ENCODE data around the gene EIF3B.

The EIF3B gene

DNA sequence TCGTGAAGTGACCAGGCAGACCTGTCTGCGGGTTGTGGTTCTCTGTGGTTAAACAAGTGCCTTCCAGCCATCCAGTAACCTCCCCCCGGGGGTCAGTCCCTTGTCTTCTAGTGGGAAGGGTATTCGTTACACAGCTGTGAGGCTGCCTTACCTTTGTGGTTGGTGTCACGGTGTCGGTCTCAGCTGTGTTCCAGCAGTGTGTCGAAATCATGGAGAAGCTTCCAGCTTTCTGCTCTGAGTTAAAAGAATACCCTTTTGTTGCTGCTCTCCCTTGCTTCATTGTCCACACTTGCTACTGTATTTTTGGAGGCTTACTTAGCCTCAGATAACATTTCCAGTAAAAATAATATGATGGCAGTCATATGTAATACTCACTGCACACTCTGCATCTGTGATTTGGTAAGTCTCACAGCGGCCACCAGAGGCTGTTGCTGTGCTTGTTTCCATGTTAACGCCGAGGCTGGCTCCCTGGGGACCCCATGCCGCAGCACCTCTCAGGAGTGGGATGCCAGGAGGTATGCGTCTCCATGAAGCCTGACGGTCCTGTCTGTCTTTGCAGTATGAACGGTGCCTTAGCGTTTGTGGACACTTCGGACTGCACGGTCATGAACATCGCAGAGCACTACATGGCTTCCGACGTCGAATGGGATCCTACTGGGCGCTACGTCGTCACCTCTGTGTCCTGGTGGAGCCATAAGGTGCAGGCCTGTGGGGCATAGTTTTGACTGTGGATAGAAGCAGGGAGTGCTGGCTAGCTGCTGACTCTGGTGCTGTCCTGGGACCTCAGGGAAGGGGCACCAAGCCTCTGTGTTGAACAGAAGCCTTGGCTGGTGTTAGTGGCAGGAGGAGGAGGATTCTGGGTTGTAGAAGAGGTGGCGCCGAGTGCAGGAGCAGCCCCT lies 20.5 kb downstream of the EIF3B start:
- TF ChIP-seq TAF1 (IDR thresholded peaks at IDR 0.05; ENCODE audit: borderline replicate concordance, insufficient read depth, low read length) (no peak), SIN3A (IDR thresholded peaks at IDR 0.05; ENCODE audit: borderline replicate concordance, insufficient read depth, low read length) (no peak), FOXP2 (optimal IDR thresholded peaks at IDR 0.05; ENCODE audit: borderline replicate concordance, extremely low read depth, extremely low read length, insufficient read depth) (no peak), POLR2AphosphoS5 (IDR thresholded peaks at IDR 0.05; ENCODE audit: low read depth, low read length) (no peak)
- TF ChIP-seq, protein P1, sequence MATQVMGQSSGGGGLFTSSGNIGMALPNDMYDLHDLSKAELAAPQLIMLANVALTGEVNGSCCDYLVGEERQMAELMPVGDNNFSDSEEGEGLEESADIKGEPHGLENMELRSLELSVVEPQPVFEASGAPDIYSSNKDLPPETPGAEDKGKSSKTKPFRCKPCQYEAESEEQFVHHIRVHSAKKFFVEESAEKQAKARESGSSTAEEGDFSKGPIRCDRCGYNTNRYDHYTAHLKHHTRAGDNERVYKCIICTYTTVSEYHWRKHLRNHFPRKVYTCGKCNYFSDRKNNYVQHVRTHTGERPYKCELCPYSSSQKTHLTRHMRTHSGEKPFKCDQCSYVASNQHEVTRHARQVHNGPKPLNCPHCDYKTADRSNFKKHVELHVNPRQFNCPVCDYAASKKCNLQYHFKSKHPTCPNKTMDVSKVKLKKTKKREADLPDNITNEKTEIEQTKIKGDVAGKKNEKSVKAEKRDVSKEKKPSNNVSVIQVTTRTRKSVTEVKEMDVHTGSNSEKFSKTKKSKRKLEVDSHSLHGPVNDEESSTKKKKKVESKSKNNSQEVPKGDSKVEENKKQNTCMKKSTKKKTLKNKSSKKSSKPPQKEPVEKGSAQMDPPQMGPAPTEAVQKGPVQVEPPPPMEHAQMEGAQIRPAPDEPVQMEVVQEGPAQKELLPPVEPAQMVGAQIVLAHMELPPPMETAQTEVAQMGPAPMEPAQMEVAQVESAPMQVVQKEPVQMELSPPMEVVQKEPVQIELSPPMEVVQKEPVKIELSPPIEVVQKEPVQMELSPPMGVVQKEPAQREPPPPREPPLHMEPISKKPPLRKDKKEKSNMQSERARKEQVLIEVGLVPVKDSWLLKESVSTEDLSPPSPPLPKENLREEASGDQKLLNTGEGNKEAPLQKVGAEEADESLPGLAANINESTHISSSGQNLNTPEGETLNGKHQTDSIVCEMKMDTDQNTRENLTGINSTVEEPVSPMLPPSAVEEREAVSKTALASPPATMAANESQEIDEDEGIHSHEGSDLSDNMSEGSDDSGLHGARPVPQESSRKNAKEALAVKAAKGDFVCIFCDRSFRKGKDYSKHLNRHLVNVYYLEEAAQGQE (IDR thresholded peaks at IDR 0.05; ENCODE audit: insufficient read depth in 1 of 2, low read depth in 2 of 2, low read length in 2 of 2), result no peak

DNA sequence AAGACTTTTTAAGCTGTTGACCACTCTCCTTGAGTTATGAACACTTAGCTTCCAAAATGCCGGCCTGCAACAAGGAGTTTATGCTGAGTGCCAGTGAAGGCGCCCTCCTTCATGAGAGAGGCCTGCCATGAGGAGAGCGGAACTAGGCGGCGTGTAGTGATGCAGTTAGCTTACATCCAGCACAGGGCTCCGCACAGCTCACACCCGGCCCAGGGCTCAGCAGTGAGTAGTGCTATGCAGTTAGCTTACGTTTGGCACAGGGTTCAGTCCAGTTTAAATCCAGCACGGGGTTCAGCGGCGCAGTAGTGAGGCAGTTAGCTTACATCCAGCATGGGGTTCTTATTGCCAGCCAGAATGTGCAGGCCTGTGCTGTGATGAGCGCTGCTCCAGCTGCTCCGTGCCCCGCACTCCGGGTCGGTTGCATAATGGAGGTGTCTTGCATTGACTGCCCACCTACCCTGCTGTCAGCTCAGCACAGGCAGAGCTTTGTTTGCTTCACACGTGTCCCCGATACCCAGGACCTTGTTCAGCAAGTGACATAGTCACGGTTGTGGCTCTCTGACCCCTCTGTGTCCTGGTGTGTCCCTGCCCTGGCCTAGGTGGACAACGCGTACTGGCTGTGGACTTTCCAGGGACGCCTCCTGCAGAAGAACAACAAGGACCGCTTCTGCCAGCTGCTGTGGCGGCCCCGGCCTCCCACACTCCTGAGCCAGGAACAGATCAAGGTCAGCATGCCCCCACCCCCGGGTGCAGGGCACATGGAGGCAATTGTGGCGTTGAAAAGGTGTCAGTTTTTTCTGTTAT lies 21.9 kb downstream of the EIF3B start:
- TF ChIP-seq POLR2AphosphoS5 (IDR thresholded peaks at IDR 0.05; ENCODE audit: low read depth, low read length) (no peak), TAF1 (IDR thresholded peaks at IDR 0.05; ENCODE audit: borderline replicate concordance, insufficient read depth, low read length) (no peak), SIN3A (IDR thresholded peaks at IDR 0.05; ENCODE audit: borderline replicate concordance, insufficient read depth, low read length) (no peak), FOXP2 (optimal IDR thresholded peaks at IDR 0.05; ENCODE audit: borderline replicate concordance, extremely low read depth, extremely low read length, insufficient read depth) (no peak)
- TF ChIP-seq, protein P1 (IDR thresholded peaks at IDR 0.05; ENCODE audit: insufficient read depth in 1 of 2, low read depth in 2 of 2, low read length in 2 of 2), result no peak

DNA sequence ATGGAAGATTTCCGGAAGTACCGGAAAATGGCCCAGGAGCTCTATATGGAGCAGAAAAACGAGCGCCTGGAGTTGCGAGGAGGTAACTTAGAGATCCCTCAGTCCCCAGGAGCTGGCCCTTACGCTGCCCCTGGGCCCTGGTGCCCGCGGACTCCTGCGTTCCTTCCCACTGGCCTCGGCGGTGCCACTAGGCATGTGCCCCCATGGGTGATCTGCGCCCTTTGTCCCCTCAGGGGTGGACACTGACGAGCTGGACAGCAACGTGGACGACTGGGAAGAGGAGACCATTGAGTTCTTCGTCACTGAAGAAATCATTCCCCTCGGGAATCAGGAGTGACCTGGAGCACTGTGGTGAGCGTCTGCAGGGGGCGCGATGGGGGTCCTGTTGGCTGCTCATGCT lies 24.5 kb downstream of the EIF3B start:
- TF ChIP-seq SIN3A (IDR thresholded peaks at IDR 0.05; ENCODE audit: borderline replicate concordance, insufficient read depth, low read length) (no peak), TAF1 (IDR thresholded peaks at IDR 0.05; ENCODE audit: borderline replicate concordance, insufficient read depth, low read length) (no peak), POLR2AphosphoS5 (IDR thresholded peaks at IDR 0.05; ENCODE audit: low read depth, low read length) (no peak), FOXP2 (optimal IDR thresholded peaks at IDR 0.05; ENCODE audit: borderline replicate concordance, extremely low read depth, extremely low read length, insufficient read depth) (no peak)
- TF ChIP-seq, protein P1 (IDR thresholded peaks at IDR 0.05; ENCODE audit: insufficient read depth in 1 of 2, low read depth in 2 of 2, low read length in 2 of 2), result no peak

DNA sequence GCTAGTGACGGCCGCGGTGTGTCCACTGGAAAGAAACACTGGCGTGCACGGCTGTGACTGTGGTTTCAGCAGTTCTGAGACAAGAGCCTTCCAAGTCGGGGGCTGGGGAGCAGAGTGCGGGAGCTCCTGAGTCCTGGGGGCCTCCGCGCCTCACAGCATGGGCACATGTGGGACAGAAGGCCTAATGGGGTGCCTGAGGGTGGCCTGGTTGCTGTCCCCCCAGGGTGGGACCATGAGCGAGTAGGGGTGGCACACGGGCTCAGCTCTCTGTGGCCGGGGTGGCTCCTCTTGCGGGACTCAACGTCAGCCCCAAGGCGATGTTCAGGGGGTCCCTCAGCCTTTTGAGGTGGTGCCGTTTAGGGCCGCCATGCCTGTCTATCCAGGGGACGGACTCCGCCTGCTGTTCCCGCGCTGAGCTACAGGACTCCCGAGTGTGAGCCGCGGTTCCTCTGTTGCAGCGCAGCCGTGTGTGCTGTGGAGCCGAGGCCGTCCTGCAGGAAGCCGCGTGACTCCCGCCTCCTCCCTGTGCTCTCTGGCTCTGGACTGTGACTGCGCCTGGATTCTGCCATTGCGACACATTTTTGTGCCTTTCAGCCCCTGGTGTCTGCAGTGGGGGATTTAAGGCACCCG lies 25.3 kb downstream of the EIF3B start:
- TF ChIP-seq FOXP2 (optimal IDR thresholded peaks at IDR 0.05; ENCODE audit: borderline replicate concordance, extremely low read depth, extremely low read length, insufficient read depth), result no peak

DNA sequence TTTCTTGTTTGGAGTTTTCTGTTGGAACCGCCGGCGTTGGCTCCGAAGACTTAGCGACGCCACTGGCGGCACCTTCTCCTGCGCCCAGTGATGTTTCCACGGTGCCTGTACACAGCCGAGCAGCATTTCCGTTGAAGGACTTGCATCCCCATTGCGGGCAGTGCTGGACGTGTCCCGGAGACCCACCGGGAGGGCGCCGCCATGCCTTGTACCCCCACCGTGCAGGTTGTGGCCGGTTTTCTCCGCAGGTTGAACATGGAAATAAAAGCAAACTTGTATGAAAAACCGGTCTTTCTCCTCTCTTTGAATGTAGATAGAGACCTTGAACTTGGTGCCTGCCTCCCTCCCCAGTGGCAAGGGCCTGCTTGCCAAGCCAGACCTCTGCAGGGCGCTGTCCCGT lies 25.8 kb downstream of the EIF3B start:
- TF ChIP-seq SIN3A (IDR thresholded peaks at IDR 0.05; ENCODE audit: borderline replicate concordance, insufficient read depth, low read length), result no peak
- TF ChIP-seq POLR2AphosphoS5 (IDR thresholded peaks at IDR 0.05; ENCODE audit: low read depth, low read length), result no peak
- no peak for TF ChIP-seq TAF1 (IDR thresholded peaks at IDR 0.05; ENCODE audit: borderline replicate concordance, insufficient read depth, low read length)
- TF ChIP-seq, protein P1 (IDR thresholded peaks at IDR 0.05; ENCODE audit: insufficient read depth in 1 of 2, low read depth in 2 of 2, low read length in 2 of 2), result no peak
- no peak for TF ChIP-seq FOXP2 (optimal IDR thresholded peaks at IDR 0.05; ENCODE audit: borderline replicate concordance, extremely low read depth, extremely low read length, insufficient read depth)

Data from PFSK-1 (cell line).